ENCODE data around the gene VPS26C.

GRCh38 chr21:37248298-37248697 is 18.8 kb downstream of the VPS26C start:
- TF ChIP-seq SUZ12 (IDR thresholded peaks at IDR 0.05; ENCODE audit: extremely low read depth, insufficient read depth, insufficient read length), result no peak
- TF ChIP-seq ZNF274 (IDR thresholded peaks at IDR 0.05; ENCODE audit: low read depth, low read length), result no peak

Data from NT2/D1 (cell line).